Measurements from ENCODE around the gene DNAH17.

Gene DNAH17

GRCh38 chr17:78448356-78448993 is 128.7 kb downstream of the DNAH17 start:
- no peak for DNase-seq

- no peak for DNase-seq
These were observed 130.4 kb downstream of the DNAH17 start for GRCh38 chr17:78446833-78447232.

- DNase-seq: no peak
These were observed 132.8 kb downstream of the DNAH17 start for GRCh38 chr17:78444392-78444791.

- no peak for DNase-seq
These were observed 134.5 kb downstream of the DNAH17 start for GRCh38 chr17:78442648-78443218.

GRCh38 chr17:78441271-78441971 is 135.8 kb downstream of the DNAH17 start:
- no peak for DNase-seq

GRCh38 chr17:78438694-78439325 is 138.4 kb downstream of the DNAH17 start:
- DNase-seq: no peak

- DNase-seq: no peak
These were observed 138.9 kb downstream of the DNAH17 start for GRCh38 chr17:78438271-78438691.

- DNase-seq: no peak
These were observed 139.6 kb downstream of the DNAH17 start for GRCh38 chr17:78437508-78438169.

GRCh38 chr17:78435330-78436005 is 141.7 kb downstream of the DNAH17 start:
- DNase-seq: no peak

GRCh38 chr17:78434455-78435329 is 142.5 kb downstream of the DNAH17 start:
- no peak for DNase-seq

GRCh38 chr17:78433780-78434335 is 143.3 kb downstream of the DNAH17 start:
- no peak for DNase-seq

- no peak for DNase-seq
These were observed 144.0 kb downstream of the DNAH17 start for GRCh38 chr17:78433013-78433727.

GRCh38 chr17:78432226-78433012 is 144.8 kb downstream of the DNAH17 start:
- no peak for DNase-seq

GRCh38 chr17:78431692-78431958 is 145.6 kb downstream of the DNAH17 start:
- no peak for DNase-seq

- DNase-seq: no peak
These were observed 146.1 kb downstream of the DNAH17 start for GRCh38 chr17:78430892-78431691.

GRCh38 chr17:78429618-78429995 is 147.6 kb downstream of the DNAH17 start:
- no peak for DNase-seq

- DNase-seq: no peak
These were observed 148.2 kb downstream of the DNAH17 start for GRCh38 chr17:78428836-78429617.

GRCh38 chr17:78428025-78428575 is 149.1 kb downstream of the DNAH17 start:
- no peak for DNase-seq

Data from NCI-H1930 (cell line).